Activated T-cell treated with anti-CD3 and anti-CD28 coated beads, Interleukin-2, amount 50 U/mL, for 1 hour (primary cell): ENCODE data around the gene SLC10A7.

Experiments
- DNase-seq: peaks from one replicate; pipeline ENCODE4 v3.0.0-alpha.2; 2020

The SLC10A7 gene

GRCh38 chr4:146490106-146490505 lies 31.6 kb downstream of the SLC10A7 start:
- no peak for DNase-seq

DNA sequence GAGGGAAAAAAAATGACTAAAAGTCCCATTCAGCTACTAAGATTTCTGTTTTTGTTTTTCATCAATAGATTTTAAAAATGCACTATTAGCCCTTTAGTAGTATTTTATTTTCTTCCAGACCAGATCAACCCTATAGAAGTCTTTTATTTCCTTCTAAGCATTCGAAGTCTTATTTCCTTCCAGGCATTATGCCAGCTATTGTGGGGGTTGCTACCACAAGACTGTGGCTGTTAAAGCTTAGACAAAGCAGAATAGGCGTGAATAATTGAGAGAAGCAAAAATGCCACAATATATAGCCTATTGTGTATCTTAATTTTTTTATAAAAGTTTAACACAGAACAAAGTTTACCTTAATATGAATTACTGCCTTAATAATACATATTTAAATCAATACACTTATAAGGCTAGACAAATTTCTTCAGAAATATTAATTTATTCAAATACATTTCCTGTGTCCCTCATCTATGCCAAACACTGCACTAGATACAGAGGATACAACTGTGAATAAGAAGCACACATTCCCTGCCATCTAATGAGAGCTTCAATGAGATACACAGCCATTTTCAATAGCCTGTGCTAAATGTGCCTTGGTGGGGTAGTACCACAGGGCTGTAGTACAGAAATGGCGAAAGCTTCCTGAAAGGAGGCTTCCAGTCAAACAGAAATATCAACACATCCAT lies 33.1 kb downstream of the SLC10A7 start:
- no peak for DNase-seq

DNA sequence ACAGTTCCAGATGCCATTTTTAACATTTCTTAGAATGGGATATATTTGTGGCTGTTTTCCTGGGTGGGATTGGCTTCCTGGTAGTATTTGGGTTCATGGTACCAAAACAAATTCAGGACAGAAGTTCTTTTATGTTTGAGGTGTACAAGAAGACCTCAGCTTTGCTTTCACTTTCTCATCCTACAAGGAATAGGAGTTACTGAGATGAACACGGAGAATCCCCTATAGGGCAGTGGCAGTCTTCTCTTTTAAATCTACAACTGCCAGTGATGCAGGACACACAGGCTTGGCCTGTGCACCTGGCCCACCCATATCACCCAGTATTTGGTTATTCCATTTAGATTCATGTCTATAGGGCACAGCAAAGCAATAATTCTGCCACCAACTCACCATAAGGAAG lies 35.2 kb downstream of the SLC10A7 start:
- DNase-seq: no peak

DNA sequence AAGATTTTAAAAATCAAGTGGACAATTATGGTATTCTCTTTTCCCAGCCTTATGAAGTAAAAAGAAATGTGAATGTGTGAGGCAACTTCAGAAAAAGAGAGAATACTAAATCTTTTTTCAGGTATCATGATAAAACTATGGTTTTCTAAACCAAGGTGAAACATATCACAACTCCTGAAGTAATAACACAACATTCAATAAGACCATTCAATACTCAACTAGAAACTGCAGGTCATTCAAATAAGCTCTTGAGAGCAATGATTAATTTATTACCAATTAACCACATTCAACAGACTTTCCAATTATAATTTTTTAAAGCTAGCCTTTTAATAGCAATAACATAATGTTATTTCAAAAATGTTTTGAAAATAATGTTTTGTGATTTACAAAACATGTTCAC lies 35.8 kb downstream of the SLC10A7 start:
- DNase-seq: no peak

DNA sequence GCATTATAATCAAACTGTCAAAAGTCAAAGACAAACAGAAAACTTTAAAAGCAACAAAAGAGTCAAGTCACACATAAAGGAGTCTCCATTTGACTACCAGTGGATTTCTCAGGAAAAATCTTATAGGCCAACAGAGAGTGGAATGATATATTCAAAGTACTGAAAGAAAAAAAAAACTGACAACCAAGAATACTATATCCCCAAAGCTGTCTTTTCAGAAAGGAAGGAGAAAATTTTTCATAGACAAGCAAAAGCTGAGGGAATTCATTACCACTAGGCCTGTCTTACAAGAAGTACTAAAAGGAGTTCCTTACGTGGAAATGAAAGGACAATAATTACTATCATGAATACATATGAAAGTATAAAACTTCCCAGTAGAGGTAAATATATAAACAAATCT lies 39.0 kb downstream of the SLC10A7 start:
- DNase-seq: no peak

DNA sequence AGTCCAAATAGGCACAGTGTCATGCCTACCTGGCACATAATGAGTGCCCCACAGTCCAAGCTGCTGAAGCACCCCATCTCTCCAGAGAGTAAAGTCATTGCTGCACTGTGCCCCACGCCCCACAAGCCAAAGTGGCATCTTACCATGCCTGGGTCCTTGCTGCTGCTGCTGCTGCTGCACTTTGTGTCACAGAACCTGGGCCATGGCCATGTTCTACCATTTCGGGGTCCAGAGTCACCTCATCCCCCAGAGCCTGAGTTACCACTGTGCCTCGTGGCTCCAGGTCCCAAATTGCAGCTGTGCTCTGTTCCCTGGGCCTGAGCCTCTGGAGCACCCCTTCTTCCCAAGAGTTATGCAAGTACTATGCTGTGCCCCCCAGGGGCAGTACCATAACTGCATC lies 40.5 kb downstream of the SLC10A7 start:
- no peak for DNase-seq

GRCh38 chr4:146478009-146478408 lies 43.7 kb downstream of the SLC10A7 start:
- no peak for DNase-seq

DNA sequence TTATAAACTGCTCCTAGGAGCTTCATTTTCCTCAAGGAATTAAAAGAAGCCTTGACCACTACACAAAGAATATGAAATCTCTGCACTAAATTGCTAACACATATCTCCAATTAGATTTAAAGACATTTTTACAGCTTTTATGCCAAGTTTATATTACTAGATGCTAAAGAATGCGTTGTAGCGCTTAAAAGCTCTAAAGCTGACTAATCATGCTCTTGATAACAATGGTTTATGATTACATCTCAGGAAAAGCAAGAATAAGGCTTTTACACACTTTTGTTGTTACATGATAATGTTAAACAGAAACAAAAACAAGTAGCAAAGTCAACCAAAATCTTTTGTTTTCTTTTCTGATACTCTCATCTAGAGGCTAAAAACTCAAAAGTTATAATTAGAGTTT lies 44.7 kb downstream of the SLC10A7 start:
- DNase-seq: no peak

DNA sequence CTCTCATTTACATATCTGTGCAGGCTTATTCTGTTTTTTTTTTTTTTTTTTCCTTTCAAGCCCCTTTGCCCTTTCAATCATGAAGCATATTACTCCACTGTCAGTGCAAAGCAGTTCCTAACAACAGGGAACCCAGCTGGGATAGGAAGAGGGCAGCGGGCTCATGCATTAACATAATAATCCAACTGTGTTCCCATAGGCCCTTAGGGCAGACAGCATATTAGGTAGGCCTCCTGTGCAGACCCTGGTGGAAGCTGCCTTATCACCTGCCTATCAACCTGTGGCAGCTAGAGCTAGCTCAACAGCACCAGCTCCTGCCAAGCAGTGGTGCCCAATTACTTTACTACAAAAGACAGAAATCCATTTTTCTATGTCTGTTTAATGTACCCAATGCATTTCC lies 49.3 kb downstream of the SLC10A7 start:
- DNase-seq: no peak

DNA sequence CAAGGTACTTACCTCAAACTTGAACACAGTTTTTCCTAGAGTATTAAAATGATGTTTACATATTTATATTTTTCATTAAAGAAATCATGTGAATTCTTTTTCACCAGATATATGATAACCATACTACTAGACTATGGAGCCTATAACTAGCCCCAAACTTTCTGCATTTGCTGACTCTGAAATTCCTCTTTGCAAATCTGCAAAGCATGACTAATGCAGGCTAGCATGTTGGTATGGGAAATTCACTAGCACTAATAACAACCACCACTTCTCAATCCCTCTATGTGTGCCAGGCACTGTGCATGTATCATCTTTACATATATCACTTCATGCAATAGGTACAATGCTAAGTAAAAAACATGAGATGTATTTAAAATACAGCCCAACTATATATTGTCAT lies 51.1 kb downstream of the SLC10A7 start:
- no peak for DNase-seq

DNA sequence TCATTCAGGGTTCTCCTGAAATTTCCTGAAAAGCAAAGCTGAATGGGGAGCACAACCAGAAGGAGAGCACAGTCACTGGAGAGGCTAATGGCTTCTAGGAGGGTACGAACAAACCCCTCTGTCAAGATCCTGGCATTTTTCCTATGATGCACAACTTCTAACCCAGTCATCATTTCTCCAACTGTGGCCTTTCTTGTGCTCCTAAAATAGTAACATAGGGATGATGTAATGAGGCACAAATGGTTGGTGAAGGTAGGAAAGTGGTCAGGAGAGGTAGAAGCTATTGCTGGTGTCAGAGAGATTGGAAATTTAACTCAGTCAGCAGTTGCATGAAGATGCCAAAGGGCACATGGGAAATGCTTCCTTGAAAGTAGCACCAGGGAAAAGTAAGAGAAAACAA lies 52.7 kb downstream of the SLC10A7 start:
- no peak for DNase-seq

DNA sequence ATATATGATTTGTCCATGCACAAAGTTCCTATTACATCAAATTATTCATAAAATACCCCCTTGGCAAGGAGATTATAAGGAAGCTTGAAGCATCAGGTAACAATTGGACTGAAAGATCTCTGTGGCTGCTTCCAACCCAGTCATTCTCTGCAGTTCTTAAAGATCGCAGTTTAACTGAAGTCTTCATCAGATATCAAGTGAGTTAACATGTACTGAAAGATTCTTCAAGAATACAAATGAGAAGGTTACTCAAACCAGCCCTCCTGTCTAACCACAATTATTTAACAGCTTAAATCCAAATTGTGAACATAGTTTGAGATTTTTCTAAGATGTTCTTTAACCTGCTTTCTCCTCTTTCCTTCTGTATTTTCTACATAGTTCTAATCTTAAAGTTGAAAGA lies 56.1 kb downstream of the SLC10A7 start:
- DNase-seq: no peak

- no peak for DNase-seq
Measured at GRCh38 chr4:146462251-146462650, 59.5 kb downstream of the SLC10A7 start.

DNA sequence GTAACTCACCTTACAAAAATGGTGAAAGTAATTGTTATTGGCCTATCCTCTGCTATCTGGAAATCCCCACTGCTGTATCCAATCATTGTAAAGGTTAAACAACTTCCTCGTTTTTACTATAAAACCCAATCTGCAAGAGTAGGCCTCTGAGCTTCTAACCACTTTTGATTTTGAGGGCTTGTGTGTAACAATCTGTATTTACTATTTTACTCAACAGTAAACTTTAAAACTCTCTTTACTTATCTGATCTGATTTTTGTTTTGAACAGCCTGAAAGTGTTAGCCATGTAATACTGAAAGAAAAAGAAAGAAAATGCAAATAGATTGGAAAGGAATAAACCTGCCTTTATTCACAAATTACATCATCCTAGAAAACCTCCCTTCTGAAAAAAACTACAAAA lies 63.1 kb downstream of the SLC10A7 start:
- no peak for DNase-seq

DNA sequence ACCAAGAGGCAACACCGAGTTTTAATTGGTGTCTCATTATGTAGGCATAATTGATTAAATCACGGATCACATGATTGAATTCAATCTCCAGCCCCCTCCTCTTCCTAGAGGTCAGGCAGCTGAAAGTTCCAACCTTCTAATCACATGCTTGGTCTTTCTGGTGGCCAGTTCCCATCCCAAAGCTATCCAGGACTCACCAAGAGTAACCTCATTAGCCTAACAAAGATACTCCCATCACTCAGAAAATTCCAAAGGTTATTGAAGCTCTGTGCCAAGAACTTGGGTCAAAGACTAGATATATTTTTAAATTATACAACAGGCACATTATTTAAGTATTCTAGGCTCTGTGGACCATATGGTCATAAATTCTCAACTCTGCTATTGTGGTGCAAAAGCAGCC lies 65.1 kb downstream of the SLC10A7 start:
- DNase-seq: no peak

GRCh38 chr4:146453181-146453807 lies 68.4 kb downstream of the SLC10A7 start:
- DNase-seq: no peak

- DNase-seq: no peak
Measured at GRCh38 chr4:146450524-146450923, 71.2 kb downstream of the SLC10A7 start.

DNA sequence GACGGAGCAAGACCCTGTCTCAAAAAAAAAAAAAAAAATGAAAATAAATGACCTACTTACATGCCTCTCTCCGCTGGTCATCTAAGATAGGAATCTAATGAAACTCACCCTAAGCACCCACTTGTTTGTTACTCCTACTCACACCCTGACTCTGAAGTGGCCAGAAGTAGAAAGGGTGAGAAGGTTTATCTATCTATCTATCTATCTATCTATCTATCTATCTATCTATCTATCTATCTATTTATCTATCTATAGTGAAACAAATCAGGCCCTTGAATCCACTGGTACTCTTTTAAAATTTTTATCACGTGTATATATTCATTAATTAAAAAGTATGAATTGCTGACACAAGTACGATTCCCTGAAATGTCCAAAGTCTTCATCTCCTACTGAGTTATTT lies 75.2 kb downstream of the SLC10A7 start:
- DNase-seq: no peak

DNA sequence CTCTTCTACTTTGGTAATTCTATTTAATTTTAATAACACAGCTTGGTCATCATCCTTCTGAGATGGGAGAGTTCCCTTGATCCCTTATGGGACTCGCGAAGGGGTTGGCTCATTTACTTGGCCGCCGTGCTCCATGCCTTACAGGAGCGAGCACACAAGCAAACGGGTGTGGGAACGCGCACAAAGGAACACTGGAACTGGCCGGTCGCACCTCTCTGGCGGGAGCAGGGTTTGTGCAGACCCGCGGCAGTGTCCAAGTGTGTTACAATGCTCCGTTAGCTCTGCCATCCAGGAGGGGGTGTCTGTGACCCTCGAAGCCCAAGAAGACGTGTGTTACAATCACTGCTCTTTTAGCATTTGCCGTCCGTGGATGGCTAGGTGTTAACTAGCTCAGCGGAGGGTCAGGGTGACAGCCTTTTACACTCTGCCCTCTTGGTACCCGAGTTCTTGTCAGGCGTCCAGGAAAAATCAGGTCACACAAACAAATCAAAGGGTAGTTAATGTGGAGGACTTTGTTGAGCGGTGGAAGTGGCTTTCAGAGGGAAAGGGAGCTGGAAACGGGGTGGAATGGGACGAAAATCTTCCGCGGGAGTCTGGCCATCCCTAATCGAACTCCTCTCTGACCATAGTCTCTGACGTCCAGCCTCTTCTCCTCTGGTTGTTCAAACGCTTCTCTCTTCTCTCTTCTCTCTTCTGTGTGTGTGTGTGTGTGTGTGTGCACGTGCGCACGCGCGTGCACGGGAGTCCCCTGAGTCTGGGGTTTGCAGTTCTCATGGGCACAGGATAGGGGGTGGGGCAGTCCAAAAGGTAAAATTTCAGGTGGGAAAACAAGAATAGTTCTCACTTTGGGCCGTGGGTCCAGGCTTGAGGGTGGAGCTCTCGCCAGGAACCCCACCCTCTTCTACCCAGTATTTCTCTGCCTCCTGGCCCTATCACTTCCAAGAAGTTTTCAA lies 76.3 kb downstream of the SLC10A7 start:
- DNase-seq: no peak

DNA sequence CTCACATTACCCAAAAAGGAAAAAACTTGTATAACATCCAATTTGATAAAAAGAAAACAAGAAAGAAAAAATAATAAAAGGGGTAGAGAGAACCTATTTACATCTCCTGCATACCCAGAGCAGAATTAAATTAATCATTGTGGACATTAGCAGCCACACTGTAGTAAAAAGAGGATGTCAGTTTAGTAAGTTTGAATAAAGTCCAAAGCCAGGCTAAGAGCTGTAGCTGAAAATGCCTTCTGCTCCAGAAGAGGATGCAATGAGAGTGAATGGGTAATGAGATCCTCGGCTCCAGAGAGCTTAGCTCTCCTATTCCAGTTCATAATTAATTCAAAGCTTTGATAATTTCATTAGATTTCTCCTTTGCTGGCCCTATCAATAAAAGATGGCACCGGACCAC lies 78.2 kb downstream of the SLC10A7 start:
- DNase-seq: no peak

- DNase-seq: no peak
Measured at GRCh38 chr4:146442801-146443200, 78.9 kb downstream of the SLC10A7 start.

DNA sequence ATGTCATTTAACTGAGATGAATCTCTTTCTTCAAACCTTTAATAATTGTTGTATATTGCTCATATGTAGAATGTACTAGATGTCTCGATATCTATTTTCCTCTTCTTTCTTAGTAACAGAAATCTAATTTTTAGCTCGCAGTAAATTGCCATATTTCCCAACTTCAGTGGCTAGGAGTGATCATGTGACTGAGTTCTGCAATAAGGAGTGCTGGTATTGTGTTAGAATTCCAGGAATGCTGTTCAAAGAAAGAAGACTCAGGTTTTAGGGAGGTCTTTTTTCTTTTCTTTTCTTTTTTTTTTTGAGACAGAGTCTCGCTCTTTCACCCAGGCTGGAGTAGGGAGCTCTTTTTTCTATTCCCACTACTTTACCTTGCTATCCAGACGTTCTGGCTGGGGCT lies 81.7 kb downstream of the SLC10A7 start:
- no peak for DNase-seq

DNA sequence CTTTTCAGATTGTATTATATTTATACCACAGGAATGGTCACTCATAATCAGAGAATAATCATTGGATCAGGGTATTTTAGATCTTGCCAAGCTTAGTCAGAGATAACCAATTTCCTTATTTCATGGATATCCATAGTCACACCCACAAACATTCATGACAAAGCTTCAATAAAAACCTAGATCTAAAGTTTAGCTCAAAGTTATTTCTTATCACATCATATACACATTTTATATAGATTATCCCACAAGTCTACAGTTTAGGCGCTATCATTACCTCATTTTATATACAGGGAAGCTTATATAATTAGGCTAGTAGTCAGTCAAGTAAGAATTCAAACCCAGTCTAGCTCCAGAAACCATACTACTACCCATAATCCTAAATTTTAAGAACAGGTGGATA lies 82.3 kb downstream of the SLC10A7 start:
- no peak for DNase-seq

GRCh38 chr4:146437778-146438177 lies 84.0 kb downstream of the SLC10A7 start:
- DNase-seq: no peak
